HK-2 (cell line): ENCODE measurements around the gene DCAF8.

ENCODE experiments used
- DNase-seq: peaks from one replicate; pipeline ENCODE4 v3.0.0-alpha.2; 2018; ENCODE audit not compliant: unreplicated experiment

The DCAF8 gene

DNA sequence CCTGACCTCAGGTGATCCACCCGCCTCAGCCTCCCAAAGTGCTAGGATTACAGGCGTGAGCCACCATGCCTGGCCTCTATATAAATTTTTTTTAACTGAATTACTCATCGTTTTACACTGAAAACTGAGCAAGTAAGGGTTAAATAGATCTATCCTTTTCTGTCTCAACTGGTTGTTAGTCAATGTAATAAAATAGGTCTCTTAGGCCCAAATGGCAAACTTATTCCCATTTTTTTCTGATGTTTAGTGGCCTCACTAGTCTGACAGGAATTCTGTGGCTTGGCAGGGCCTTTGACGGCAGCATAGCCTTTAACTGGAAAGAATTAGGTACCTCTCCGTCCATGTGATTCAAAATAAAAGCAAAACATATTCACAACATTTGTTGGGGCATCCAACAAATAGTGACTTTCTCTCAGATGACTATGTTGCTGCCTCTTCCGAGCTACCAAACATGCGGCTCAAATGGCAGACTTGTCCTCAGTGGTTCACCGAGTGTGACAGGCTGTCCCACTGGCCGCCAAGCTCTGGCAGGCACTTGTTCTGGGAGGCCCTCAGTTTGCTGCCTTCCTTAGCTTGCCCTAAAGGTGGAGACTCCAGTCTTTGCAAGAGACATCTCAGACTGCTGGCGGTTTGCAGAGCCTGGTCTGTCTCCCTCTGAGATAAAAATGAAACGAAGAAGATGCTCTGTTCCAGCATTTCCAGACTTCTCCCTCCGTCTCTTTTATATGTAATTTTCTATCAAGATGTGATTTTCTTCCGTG is 93.6 kb downstream of the DCAF8 start:
- DNase-seq: no peak

DNA sequence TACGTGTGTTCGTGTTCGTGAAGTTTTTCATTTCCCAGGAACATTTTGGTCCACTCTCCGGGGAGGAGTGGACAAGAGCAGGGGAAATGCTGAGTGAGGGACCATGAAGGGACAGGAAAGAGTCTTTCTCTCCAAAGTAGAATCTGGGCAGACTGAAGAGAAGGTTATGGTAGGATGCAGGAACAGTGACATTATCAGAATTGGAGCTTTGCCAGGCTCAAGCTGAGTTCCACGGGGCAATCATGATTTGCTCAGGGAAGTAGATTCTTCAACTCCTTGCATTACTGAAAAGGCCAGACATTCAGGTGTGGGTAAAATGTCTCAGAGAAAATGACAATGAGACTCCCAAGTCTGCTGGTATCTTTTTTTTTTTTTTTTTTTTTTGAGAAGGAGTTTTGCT is 94.3 kb downstream of the DCAF8 start:
- DNase-seq: no peak

DNA sequence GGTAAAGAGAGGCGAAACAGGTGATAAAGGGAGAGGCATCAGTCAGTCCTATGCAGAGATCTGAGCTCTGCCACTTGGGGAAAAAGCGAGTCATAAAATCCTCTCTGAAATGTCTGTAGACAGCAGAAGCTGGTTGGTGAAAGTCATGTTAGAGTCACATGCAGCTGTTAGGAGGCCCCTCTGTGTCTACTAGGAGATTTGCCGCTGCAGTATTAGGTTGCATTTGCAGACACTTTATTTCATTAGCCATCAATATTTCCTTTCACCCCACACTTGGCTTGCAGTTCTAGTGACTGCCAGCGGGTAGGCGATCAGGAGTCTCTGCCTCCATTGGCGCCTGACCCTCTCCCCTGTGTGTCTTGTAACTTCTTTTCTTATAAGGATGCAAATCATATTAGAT is 94.8 kb downstream of the DCAF8 start:
- DNase-seq: no peak

DNA sequence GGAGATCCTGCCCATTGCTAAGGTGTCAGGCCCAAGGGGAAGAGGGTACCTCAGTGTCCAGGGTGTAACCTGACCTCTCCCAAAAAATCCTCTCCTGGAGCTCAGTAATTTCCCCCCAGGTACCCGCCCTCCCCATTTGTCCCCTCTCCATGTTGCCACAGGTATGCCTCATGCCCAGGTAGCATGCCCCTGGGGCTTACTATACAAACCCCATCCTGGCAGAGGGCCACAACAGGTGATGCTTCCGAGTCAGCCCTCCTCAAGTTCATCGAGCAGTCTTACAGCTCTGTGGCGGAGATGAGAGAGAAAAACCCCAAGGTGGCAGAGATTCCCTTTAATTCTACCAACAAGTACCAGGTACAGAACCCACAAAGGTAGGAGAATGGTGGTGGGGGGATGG is 95.3 kb downstream of the DCAF8 start:
- DNase-seq: no peak

DNA sequence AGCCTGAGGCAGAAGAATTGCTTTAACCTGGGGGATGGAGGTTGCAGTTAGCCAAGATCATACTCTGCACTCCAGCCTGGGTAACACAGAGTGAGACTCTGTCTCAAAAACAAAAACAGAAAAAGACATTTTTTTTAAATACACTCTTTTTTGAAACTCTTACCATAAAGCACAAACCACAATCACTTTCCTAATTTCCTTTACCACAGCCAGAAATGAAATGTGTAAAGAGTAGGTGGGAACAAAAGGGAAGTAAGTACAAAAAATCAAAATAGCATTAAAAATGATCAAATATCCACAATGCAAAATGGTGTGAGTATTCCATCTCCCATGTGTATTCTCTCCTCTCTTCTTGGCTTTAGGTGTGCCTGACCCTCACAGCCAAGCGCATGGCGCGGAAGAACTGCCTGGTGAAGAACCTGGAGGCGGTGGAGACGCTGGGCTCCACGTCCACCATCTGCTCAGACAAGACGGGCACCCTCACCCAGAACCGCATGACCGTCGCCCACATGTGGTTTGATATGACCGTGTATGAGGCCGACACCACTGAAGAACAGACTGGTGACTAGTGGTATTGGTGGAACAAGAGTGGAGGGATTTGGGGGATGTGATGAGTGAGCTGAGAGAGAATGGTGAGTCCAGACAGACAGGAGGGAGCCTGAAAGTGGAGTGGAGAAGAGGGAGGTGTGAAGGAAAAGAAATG is 96.0 kb downstream of the DCAF8 start:
- no peak for DNase-seq
